Peyer's patch (tissue), 4 donors: ENCODE data around the gene HS3ST5.

Source experiments
- CTCF ChIP-seq, 6 experiments: fragments of 450-650 bp in 4 of 6; fragments of 200-600 bp in 2 of 6; sonication (generic) in 1 of 6; IDR thresholded peaks; one replicate each; pipeline ENCODE4 v1.5.1; 2017 to 2019; ENCODE audit warnings: antibody characterized with exemption in 6 of 6, mild to moderate bottlenecking in 3 of 6, moderate library complexity in 1 of 6
- POLR2A ChIP-seq, 2 donors: fragments of 450-650 bp; IDR thresholded peaks; one replicate each; pipeline ENCODE4 v1.5.1; 2017; ENCODE audit warnings: antibody characterized with exemption in 2 of 2, mild to moderate bottlenecking in 2 of 2, moderate library complexity in 2 of 2

- TF ChIP-seq POLR2A (IDR thresholded peaks at IDR 0.05), result no peak
- no peak for TF ChIP-seq CTCF (IDR thresholded peaks at IDR 0.05)
Observed at GRCh38 chr6:114346451-114346850, 3.6 kb upstream of the HS3ST5 start.
